ENCODE data around the gene OBSCN. TPM values are rescaled to one million over a fixed set of nuclear protein-coding genes. Genes with fewer than 3 reads are reported as not detected.

The OBSCN gene
- total RNA-seq, 1 experiment from 2014 or later = 14.3 TPM

DNA sequence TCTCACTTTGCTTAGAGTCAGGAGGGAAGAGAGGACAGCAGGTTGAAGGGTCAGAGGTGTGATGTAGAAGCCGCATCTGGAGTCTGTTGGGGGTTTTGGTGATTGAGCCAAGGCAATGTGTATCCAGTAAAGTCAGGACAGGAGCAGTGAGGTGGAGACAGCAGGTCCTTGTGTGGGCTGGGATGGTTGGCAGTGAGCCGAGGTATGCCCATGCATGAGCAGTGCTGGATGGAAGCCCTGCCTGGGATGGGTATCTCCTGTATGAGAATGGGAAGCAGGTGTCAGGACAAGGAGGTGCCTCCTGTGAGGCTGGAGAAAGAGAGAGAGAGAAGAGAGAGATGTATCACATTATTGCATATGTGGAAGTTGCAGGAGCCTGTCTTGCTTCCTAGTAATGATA lies 90.0 kb downstream of the OBSCN start:
- DNase-seq (ENCODE audit: extremely low read depth, low read depth) = no peak

DNA sequence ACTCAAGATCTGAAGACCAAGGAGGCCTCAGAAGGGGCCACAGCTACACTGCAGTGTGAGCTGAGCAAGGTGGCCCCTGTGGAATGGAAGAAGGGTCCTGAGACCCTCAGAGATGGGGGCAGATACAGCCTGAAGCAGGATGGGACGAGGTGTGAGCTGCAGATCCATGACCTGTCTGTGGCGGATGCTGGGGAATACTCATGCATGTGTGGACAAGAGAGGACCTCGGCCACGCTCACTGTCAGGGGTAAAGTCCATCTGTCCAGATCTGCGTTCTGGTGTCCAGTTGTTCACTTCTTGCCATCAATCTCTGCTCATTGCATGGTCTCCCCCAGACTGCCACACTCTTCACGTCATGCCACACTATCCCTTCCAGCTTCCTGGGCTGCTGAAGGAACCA lies 90.6 kb downstream of the OBSCN start:
- no peak for DNase-seq (ENCODE audit: extremely low read depth, low read depth)

DNA sequence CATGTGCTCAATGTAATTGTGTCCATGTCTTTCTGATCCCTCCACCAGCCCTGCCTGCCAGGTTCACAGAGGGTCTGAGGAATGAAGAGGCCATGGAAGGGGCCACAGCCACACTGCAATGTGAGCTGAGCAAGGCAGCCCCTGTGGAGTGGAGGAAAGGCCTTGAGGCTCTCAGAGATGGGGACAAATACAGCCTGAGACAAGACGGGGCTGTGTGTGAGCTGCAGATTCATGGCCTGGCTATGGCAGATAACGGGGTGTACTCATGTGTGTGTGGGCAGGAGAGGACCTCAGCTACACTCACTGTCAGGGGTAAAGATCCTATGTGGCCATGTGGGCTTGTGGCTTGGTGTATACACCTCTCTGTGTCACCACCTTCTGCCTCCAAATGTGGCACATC lies 91.4 kb downstream of the OBSCN start:
- DNase-seq (ENCODE audit: extremely low read depth, low read depth) = no peak

DNA sequence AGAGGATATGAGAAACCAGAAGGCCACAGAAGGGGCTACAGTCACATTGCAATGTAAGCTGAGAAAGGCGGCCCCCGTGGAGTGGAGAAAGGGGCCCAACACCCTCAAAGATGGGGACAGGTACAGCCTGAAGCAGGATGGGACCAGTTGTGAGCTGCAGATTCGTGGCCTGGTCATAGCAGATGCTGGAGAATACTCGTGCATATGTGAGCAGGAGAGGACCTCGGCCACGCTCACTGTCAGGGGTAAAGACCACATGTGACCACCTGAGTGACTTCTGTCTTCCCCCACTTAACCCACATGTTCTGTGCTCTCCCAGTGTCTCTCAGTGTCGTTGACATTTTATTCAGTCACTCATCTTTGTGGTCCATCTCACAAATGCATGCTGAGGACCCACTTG lies 92.1 kb downstream of the OBSCN start:
- no peak for DNase-seq (ENCODE audit: extremely low read depth, low read depth)

DNA sequence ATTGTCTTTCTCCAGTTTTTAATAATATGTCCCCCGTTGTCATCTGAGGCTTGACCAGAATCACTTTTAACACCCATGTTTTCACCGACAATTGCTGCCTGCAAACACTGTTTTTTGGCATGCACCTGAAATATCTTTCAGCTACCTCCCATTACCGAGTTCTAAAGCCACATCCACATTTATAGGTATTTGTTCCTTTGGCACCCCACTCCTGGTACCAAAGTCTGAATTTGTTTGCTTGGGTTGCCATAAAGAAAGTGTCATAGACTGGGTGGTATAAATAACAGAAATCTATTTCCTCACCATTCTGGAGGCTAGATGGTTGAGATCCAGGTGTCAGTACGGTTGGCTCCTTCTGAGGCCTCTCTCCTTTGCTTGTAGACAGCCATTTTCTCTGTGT lies 94.2 kb downstream of the OBSCN start:
- no peak for DNase-seq (ENCODE audit: extremely low read depth, low read depth)

DNA sequence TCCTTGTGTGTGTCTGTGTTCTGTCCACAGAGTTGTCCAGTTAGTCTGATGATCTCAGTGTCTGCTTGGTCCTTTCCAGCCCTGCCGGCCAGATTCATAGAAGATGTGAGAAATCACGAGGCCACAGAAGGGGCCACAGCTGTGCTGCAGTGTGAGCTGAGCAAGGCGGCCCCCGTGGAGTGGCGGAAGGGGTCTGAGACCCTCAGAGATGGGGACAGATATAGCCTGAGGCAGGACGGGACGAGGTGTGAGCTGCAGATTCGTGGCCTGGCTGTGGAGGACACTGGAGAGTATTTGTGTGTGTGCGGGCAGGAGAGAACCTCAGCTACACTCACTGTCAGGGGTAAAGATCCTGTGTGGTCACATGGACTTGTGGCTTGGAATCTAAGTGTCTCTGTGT lies 95.8 kb downstream of the OBSCN start:
- DNase-seq (ENCODE audit: extremely low read depth, low read depth) = no peak

DNA sequence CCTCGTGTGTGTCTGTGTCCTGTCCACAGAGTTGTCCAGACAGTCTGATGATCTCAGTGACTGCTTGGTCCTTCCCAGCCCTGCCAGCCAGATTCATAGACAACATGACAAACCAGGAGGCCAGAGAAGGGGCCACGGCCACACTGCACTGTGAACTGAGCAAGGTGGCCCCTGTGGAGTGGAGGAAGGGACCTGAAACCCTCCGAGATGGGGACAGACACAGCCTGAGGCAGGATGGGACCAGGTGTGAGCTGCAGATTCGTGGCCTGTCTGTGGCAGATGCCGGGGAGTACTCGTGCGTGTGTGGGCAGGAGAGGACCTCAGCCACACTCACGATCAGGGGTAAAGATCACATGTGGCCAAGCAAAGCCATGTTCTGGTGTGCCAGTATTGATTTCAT lies 96.4 kb downstream of the OBSCN start:
- no peak for DNase-seq (ENCODE audit: extremely low read depth, low read depth)

DNA sequence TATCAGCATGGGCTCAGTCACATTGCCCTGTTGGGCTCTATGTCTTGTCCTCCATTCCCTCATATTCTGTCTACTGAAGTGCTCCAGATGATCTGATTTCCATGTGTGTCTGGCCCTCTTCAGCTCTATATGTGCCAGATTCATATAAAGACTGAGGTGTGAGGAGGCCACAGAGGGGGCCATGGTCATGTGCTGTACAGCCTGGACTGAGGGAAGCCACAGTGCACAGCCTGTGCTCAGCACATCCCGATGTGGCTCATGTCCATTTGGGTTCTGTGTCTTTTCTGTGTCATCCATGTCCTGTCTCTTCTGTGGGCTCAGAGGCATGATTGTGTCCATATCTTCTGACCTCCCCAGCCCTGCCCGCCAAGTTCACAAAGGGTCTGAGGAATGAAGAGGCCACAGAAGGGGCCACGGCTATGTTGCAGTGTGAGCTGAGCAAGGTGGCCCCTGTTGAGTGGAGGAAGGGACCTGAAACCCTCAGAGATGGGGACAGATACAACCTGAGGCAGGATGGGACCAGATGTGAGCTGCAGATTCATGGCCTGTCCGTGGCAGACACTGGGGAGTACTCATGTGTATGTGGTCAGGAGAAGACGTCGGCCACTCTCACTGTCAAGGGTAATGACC lies 97.0 kb downstream of the OBSCN start:
- no peak for DNase-seq (ENCODE audit: extremely low read depth, low read depth)

DNA sequence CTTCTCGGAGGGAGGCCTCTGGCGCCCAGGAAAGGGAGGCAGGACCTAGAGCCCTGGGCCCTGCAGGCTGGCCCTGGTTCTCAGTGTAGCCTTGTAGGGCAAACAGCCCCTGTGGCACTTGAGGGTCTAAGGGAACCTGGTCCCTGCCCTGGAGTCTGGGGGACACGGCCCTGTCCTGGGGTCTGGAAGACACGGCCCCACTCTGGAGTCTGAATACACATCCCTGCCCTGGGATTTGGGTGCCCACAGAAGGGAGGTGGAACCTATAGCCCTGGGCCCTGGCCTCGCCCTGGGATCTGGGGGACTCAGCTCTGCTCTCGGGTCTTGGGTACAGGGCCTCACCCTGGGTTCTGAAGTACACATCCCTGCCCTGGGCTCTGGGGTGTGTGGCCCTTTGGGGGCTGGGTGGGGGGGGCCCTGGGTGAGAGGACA lies 97.9 kb downstream of the OBSCN start:
- DNase-seq (ENCODE audit: extremely low read depth, low read depth) = no peak

DNA sequence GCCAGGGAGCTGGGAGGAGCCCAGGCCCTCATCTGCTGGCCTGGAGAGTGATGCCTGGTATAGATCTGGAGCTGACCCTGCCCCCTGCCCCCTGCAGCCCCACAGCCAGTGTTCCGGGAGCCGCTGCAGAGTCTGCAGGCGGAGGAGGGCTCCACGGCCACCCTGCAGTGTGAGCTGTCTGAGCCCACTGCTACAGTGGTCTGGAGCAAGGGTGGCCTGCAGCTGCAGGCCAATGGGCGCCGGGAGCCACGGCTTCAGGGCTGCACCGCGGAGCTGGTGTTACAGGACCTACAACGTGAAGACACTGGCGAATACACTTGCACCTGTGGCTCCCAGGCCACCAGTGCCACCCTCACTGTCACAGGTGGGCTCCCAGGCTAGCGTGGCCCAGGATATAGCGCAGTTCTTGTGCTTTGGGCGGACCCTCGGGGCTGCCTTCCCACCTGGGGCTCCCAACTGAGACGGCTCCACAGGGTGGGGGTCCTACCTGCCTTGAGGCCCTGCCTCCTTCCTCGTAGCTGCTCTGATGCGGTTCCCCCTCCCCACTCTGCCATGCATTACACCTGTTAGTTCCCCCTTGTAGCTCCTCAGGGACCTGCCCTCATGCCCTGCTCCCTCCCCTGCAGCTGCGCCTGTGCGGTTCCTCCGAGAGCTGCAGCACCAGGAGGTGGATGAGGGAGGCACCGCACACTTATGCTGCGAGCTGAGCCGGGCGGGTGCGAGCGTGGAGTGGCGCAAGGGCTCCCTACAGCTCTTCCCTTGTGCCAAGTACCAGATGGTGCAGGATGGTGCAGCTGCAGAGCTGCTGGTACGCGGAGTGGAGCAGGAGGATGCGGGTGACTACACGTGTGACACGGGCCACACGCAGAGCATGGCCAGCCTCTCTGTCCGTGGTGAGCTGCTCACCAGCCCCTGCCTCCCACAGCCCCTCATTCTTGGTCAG lies 98.7 kb downstream of the OBSCN start:
- no peak for DNase-seq (ENCODE audit: extremely low read depth, low read depth)

DNA sequence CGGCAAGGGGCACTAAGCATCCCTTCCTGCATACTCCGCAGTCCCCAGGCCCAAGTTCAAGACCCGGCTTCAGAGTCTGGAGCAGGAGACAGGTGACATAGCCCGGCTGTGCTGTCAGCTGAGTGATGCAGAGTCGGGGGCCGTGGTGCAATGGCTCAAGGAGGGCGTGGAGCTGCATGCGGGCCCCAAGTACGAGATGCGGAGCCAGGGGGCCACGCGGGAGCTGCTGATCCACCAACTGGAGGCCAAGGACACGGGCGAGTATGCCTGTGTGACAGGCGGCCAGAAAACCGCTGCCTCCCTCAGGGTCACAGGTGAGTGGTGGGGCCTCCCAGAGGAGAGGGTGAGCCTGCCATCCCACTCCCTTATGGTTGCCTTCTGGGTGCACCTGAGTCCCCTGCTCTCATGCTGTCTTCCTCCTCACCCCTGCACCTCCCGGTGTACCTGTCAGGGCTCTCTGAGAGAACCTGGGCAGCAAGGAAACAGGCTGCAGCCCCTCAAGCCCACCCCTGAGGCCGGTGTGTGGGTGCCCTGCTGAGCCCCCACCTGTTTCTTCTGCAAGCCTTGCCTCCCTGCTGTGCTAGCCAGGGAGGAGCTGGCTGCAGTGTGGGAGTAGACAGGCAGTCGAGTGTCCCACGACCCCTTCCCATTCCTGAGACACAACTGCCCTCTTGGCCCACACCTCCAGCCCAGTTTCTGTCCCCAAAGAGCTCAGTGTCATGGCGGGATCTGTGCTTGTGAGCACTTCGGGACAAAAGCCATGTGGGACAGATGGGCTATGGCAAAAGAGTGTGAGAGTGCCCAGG lies 99.6 kb downstream of the OBSCN start:
- DNase-seq (ENCODE audit: extremely low read depth, low read depth) = no peak

DNA sequence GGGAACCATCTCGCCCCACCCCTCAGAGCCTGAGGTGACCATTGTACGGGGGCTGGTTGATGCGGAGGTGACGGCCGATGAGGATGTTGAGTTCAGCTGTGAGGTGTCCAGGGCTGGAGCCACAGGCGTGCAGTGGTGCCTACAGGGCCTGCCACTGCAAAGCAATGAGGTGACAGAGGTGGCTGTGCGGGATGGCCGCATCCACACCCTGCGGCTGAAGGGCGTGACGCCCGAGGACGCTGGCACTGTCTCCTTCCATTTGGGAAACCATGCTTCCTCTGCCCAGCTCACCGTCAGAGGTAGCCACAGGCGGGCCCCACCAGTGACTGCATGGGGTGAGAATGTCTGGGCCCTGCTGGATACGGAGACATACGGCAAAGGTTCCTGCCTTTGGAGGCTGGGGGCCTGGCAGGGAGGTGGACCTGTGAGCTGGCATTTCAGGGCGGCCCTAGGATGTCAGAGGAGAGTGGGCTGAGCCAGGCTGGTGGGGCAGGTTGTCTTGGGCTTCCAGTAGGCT lies 100.3 kb downstream of the OBSCN start:
- no peak for DNase-seq (ENCODE audit: extremely low read depth, low read depth)

DNA sequence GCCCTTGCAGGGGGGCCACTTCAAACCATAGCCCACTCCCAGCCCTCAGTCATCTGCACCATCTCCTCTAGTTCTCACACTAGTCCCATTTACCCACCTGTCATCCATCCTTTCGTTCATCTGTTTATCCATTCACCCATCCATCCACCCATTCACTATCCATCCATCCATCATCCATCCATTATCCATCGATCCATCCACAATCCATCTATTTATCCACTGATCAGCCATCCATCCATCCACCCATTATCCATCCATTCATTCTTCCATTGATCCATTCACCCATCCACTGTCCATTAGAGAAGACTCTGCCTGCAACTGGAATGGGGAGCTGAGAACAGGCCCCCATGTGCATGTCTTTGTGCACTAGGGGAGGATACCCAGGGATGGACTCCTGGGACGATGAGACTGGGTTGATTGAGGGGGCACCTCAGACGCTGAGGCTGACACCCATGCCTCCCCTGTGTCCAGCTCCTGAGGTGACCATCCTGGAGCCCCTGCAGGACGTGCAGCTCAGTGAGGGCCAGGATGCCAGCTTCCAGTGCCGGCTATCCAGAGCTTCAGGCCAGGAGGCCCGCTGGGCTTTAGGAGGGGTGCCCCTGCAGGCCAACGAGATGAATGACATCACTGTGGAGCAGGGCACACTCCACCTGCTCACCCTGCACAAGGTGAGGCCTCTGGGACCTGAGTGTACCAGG lies 100.9 kb downstream of the OBSCN start:
- DNase-seq (ENCODE audit: extremely low read depth, low read depth) = no peak

DNA sequence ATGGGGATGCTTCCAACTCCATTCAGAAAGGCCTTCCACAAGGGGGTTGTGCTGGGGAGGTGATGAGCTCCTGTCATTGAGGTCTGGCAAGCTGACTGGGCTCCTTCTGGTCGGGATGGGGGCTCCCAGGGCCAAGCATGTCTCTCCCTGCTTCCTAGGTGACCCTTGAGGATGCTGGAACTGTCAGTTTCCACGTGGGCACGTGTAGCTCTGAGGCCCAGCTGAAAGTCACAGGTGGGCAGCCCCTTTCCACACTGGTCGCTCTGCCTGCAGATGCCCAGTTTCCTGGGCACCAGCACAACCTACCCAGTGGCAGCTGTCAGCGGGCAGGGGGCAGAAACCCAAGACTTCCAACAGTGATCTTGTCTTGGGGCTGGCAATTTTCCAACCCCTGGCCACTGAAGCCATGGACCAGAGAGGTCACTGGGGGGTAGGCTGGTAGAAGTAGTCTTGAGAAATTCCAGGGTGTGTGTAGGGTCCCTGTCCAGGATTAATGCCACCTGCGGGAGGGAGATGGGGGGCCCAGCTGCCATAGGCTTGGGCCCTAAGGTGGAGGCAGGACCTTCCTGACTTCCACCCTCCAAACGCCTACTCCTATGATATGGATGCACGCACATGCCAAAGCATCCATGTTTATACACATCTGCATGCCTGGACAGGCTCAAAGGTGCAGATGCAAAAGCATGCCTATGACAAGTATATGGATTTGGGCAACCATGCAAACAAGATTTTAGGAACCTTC lies 101.7 kb downstream of the OBSCN start:
- no peak for DNase-seq (ENCODE audit: extremely low read depth, low read depth)

DNA sequence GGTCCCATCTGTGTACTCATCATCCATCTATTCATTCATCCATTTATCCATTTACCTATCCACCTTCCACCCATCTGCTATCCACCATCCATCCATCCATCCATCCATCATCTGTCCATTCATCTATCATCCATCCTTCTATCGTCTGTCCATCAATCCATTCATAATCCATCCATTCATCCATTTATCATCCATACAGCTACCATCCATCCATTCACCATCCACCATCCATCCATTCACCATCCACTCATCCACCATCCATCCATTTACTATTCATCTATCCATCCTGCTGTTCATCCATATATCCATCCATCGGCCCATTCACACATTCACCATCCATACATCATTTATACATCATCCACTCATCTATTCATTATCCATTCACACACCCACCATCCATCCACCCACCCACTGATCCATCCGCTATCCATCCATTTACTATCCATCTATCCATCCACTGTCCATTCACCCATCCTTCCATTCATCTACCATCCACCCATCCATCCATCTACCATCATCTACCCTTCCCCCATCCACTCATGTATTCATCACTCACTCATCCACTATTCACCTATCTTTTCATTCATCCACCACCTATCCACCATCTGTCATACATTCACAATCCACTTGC lies 102.4 kb downstream of the OBSCN start:
- no peak for DNase-seq (ENCODE audit: extremely low read depth, low read depth)

DNA sequence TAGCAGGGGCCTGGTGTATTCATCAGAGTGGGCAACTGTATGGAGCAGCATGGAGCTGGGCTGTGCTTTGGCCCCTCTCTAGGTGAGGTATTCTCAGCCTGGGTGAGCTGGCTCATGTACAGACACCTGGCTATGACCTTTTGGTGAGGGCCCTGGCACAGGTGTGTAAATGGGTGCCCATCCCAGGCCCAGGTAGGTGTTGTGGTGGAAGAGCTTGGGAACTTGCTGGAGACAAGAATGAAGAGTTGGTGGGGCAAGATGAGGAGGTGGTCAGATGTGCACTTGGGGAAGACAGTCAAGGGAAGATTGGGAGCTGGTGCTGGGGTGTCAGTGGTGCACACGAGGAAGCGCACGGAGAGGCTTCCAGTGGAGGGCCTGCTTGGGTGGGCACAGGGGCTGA lies 103.2 kb downstream of the OBSCN start:
- no peak for DNase-seq (ENCODE audit: extremely low read depth, low read depth)

DNA sequence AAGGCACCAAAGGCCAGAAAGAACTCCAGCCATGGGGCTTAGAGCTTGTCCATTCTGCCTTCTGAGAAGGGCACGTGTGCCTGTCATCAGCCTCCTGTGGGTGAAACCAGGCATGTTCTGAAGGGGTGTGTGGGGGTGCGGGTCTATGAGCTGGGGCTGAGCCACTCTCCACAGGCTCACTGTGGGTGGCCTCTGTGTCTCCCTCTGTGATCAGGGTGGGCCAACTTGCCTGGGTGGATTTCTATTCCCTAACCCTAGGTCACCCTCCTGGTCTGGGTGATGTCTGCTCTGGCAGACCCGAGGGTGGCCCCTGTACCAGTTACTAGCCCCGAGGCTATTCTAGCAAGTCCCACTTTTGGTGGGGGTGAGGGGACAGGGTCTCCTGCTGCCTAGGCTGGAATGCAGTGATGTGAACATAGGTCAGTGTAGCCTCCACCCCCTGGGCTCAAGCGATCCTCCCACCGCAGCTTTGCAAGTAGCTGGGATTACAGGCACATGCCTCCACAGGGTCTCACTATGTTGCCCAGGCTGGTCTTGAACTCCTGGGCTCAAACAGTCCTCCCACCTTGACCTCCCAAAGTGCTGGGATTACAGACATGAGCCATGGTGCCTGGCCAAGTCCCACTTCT lies 104.4 kb downstream of the OBSCN start:
- no peak for DNase-seq (ENCODE audit: extremely low read depth, low read depth)

DNA sequence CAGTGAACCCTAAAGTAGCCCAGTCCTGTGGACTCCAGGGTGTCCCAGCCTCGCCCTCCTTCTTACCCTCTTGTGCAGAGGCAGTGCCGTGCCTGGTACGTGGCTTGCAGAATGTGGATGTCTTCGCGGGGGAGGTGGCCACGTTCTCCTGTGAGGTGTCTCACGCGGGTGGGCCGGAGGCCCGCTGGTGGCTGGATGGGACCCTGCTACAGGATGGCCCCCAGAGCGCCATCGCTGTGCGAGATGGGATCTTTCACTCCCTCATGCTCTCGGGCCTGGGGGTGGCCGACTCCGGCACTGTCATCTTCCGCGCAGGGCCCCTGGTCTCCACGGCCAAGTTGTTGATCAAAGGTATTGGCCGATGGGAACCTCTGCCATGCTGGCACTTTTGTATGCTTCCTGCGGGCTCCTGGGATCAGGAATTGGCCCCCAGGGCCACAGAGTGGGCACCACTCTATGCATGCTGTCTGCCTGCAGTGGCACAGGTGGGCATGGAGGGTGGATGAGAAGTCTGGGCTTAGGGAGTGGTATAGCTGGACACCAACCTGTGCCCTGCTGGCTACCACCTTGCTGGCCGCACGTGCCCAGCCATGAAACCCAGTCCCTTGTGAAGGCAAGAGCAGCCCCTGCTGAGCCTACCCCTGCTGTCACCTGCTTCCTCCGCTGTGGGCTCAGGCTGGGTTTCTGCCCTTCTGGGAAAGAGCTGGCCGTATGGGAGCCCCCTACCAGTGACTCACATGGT lies 105.9 kb downstream of the OBSCN start:
- no peak for DNase-seq (ENCODE audit: extremely low read depth, low read depth)
